Measurements from ENCODE around the gene NFATC2.

NFATC2 gene

GRCh38 chr20:51409192-51409880 lies 133.2 kb downstream of the NFATC2 start:
- DNase-seq: no peak

- no peak for DNase-seq
Observed at GRCh38 chr20:51404297-51405060, 138.0 kb downstream of the NFATC2 start.

GRCh38 chr20:51403466-51404220 lies 138.9 kb downstream of the NFATC2 start:
- no peak for DNase-seq

- DNase-seq: no peak
Observed at GRCh38 chr20:51402201-51402600, 140.3 kb downstream of the NFATC2 start.

- DNase-seq: no peak
Observed at GRCh38 chr20:51401496-51401895, 141.0 kb downstream of the NFATC2 start.

- no peak for DNase-seq
Observed at GRCh38 chr20:51400051-51400926, 142.2 kb downstream of the NFATC2 start.

- DNase-seq: no peak
Observed at GRCh38 chr20:51399006-51399890, 143.3 kb downstream of the NFATC2 start.

GRCh38 chr20:51398552-51398951 lies 144.0 kb downstream of the NFATC2 start:
- DNase-seq: no peak

GRCh38 chr20:51398083-51398482 lies 144.4 kb downstream of the NFATC2 start:
- DNase-seq: no peak

- DNase-seq: no peak
Observed at GRCh38 chr20:51397137-51397536, 145.4 kb downstream of the NFATC2 start.

GRCh38 chr20:51396365-51396909 lies 146.1 kb downstream of the NFATC2 start:
- no peak for DNase-seq

- DNase-seq: no peak
Observed at GRCh38 chr20:51394706-51395105, 147.8 kb downstream of the NFATC2 start.

- DNase-seq: no peak
Observed at GRCh38 chr20:51393571-51393970, 148.9 kb downstream of the NFATC2 start.

GRCh38 chr20:51392614-51393186 lies 149.8 kb downstream of the NFATC2 start:
- no peak for DNase-seq

- no peak for DNase-seq
Observed at GRCh38 chr20:51391926-51392325, 150.6 kb downstream of the NFATC2 start.

- no peak for DNase-seq
Observed at GRCh38 chr20:51389543-51390264, 152.8 kb downstream of the NFATC2 start.

GRCh38 chr20:51388756-51389542 lies 153.6 kb downstream of the NFATC2 start:
- no peak for DNase-seq

GRCh38 chr20:51388227-51388626 lies 154.3 kb downstream of the NFATC2 start:
- peak; percentile 35 for DNase-seq

- DNase-seq: no peak
Observed at GRCh38 chr20:51387125-51387875, 155.2 kb downstream of the NFATC2 start.
